ENCODE measurements around the gene ADGRD1. TPM values are rescaled to one million over a fixed set of nuclear protein-coding genes. Genes with fewer than 3 reads are reported as not detected.

Gene ADGRD1
- total and polyA plus RNA-seq, 8 donors, result 1.4 to 7.3 (median 5.2) TPM

- intact Hi-C loops (cut with DNase I), result loop anchor here in 1 of 3 donors (10.0 kb wide), 1 partner anchor 211 kb away; no protein-coding TSS in a partner anchor
- H3K36me3 ChIP-seq, result no peaks in the 10 kb centered on the region
- FAIRE-seq, result no peak
Measured at GRCh38 chr12:131135786-131136538, 182.3 kb downstream of the ADGRD1 start.

GRCh38 chr12:131136539-131136872 is 182.8 kb downstream of the ADGRD1 start:
- Histone ChIP-seq H3K36me3 (no peaks in the 10 kb centered on the region), H3K27ac (no peak overlapping the region), H3K4me1 (no peaks in the 10 kb centered on the region), H3K9me3 (no peaks in the 10 kb centered on the region), H3K27me3 (no peaks in the 10 kb centered on the region), H3K4me3 (no peak overlapping the region)
- ATAC-seq, result no peak
- DNase-seq, result no peak
- FAIRE-seq, result no peak
- 89 to 95% methylated on average over 13 of the region's 13 CpGs for WGBS, 2 donors
- no peak for TF ChIP-seq CTCF (IDR thresholded peaks at IDR 0.05)
- intact Hi-C loops (cut with DNase I), result loop anchor here in 1 of 3 donors (10.0 kb wide), 1 partner anchor 212 kb away; no protein-coding TSS in a partner anchor

More at GRCh38 chr12:131135786-131136538, 182.3 kb downstream of the ADGRD1 start:
- Histone ChIP-seq H3K4me3 (no peak overlapping the region), H3K27ac (no peak overlapping the region), H3K9me3 (no peaks in the 10 kb centered on the region), H3K27me3 (no peaks in the 10 kb centered on the region), H3K4me1 (no peaks in the 10 kb centered on the region)
- WGBS, 2 donors, result 81 to 83% methylated on average over 19 of the region's 19 CpGs
- no peak for DNase-seq
- TF ChIP-seq CTCF (IDR thresholded peaks at IDR 0.05), result no peak
- ATAC-seq, result no peak

GRCh38 chr12:131137009-131137835 is 183.5 kb downstream of the ADGRD1 start:
- WGBS, 2 donors, result 83 to 87% methylated on average over 25 of the region's 25 CpGs
- intact Hi-C loops (cut with DNase I), result loop anchor here in 1 of 3 donors (10.0 kb wide), 1 partner anchor 212 kb away; no protein-coding TSS in a partner anchor
- no peak for ATAC-seq

GRCh38 chr12:131137836-131138637 is 184.3 kb downstream of the ADGRD1 start:
- intact Hi-C loops (cut with DNase I), result loop anchor here in 1 of 3 donors (10.0 kb wide), 1 partner anchor 213 kb away; no protein-coding TSS in a partner anchor
- Histone ChIP-seq H3K4me1 (no peaks in the 10 kb centered on the region), H3K27ac (no peak overlapping the region), H3K4me3 (no peak overlapping the region), H3K27me3 (no peaks in the 10 kb centered on the region), H3K9me3 (no peaks in the 10 kb centered on the region), H3K36me3 (no peaks in the 10 kb centered on the region)
- FAIRE-seq (no peak), ATAC-seq (peak in 2 of 4 donors; percentile 36 to 45), DNase-seq (no peak)
- TF ChIP-seq CTCF (IDR thresholded peaks at IDR 0.05), result no peak
- WGBS, 2 donors, result 73 to 81% methylated on average over 28 of the region's 28 CpGs

More at GRCh38 chr12:131137009-131137835, 183.5 kb downstream of the ADGRD1 start:
- Histone ChIP-seq H3K36me3 (no peaks in the 10 kb centered on the region), H3K27ac (no peak overlapping the region), H3K27me3 (no peaks in the 10 kb centered on the region), H3K4me1 (no peaks in the 10 kb centered on the region), H3K4me3 (no peak overlapping the region), H3K9me3 (no peaks in the 10 kb centered on the region)
- no peak for TF ChIP-seq CTCF (IDR thresholded peaks at IDR 0.05)
- FAIRE-seq (no peak), DNase-seq (no peak)

All from pancreas (tissue), 10 donors.